Fibroblast of lung (primary cell): ENCODE data around the gene TMEM255B.

Source experiments
- EZH2 ChIP-seq: IDR thresholded peaks from 2 replicates; pipeline ENCODE4 v1.5.1; 2012; ENCODE audit warnings: low read length, control low read depth, mild to moderate bottlenecking; ENCODE audit errors: missing control alignments
- TF ChIP-seq, protein P1 (sequence below), 2 donors: IDR thresholded peaks in 1 of 2; conservative IDR thresholded peaks in 1 of 2; 1 replicate in 1 of 2; 2 replicates in 1 of 2; pipeline ENCODE4 v1.5.1; 2011 to 2012; ENCODE audit warnings: low read length in 2 of 2, control low read depth in 1 of 2, inconsistent platforms in 1 of 2, low read depth in 1 of 2, mild to moderate bottlenecking in 1 of 2

- TF ChIP-seq, protein P1, sequence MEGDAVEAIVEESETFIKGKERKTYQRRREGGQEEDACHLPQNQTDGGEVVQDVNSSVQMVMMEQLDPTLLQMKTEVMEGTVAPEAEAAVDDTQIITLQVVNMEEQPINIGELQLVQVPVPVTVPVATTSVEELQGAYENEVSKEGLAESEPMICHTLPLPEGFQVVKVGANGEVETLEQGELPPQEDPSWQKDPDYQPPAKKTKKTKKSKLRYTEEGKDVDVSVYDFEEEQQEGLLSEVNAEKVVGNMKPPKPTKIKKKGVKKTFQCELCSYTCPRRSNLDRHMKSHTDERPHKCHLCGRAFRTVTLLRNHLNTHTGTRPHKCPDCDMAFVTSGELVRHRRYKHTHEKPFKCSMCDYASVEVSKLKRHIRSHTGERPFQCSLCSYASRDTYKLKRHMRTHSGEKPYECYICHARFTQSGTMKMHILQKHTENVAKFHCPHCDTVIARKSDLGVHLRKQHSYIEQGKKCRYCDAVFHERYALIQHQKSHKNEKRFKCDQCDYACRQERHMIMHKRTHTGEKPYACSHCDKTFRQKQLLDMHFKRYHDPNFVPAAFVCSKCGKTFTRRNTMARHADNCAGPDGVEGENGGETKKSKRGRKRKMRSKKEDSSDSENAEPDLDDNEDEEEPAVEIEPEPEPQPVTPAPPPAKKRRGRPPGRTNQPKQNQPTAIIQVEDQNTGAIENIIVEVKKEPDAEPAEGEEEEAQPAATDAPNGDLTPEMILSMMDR (conservative IDR thresholded peaks at IDR 0.05 in 1 of 2, IDR thresholded peaks at IDR 0.05 in 1 of 2; ENCODE audit: low read depth in 1 of 2, low read length in 2 of 2), result no peak
- TF ChIP-seq EZH2, result no peak
These were observed 97.7 kb downstream of the TMEM255B start for GRCh38 chr13:113856716-113857065.
